HG02973 (cell line): ENCODE measurements around the gene ZNF879.

ENCODE experiments used
- ATAC-seq: cut with Tn5 transposase; IDR thresholded peaks from one replicate; pipeline ENCODE4 v1.9.1; 2021; ENCODE audit warnings: moderate library complexity; ENCODE audit not compliant: unreplicated experiment

ZNF879 gene

DNA sequence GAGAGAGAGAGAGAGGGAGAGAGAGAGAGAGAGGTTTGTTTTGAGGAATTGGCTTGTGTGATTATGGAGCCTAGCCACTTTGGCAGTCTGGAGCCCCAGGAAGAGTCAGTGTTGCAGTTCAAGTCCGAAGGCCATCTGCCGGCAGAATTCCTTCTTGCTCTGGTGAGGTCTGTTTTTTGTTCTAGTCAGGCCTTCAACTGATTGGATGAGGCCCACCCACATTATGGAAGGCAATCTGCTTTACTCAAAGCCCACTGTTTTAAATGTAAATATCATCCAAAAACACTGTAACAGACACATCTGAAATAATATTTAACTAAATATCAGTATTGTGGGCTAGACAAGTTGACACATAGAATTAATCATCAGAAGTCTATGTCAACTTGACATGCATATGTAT lies 17.0 kb upstream of the ZNF879 start:
- no peak for ATAC-seq

DNA sequence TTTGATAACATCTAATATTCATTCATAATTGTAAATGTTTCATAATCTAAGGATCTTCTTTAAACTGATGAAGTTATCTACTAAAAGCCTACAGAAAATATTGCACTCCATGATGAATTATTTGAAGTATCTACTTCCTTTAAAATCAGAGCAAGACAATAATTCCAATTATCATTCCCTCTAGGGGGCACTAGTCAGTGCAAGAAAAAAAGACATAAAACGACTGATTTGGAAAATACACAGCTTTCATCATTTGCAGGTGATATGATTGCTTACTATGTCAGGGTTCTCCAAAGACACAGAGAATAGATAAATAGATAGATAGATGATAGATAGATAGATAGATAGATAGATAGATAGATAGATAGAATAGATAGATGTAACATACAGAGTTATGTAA lies 14.9 kb upstream of the ZNF879 start:
- no peak for ATAC-seq

DNA sequence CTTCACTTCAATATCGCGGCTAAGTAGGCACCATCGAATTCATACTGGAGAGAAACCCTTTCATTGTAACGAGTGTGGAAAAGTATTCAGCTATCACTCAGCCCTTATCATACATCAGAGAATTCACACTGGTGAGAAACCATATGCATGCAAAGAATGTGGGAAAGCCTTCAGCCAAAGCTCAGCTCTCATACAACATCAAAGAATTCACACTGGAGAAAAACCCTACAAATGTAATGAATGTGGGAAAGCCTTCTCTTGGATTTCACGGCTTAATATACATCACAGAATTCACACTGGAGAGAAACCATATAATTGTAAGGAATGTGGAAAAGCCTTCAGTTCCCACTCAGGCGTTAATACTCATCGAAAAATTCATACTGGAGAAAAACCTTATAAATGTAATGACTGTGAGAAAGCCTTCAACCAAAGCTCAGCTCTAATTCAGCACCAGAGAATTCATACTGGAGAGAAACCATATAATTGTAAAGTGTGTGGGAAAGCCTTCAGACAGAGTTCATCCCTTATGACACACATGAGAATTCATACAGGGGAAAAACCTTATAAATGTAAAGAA lies 9.5 kb downstream of the ZNF879 start:
- ATAC-seq = no peak

DNA sequence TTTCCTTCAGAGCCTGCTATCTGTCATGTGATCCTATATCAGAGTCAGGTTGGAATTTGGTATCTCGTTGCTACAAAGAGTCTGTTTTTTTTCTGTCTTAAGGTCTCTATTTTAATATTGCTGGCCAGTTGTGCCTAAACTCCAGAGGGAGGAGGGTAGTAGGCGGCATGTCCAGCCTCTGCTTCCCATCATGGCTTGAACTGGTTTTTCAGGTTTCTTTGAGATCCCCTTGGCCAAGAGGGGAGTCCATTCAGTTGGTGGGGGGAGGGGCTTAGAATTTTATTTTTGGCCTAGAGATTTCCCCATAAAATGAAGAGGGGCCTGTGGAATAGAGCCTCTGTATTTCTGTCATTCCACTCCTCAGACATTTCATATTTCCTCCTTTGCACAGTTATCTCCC lies 21.2 kb downstream of the ZNF879 start:
- ATAC-seq = no peak

DNA sequence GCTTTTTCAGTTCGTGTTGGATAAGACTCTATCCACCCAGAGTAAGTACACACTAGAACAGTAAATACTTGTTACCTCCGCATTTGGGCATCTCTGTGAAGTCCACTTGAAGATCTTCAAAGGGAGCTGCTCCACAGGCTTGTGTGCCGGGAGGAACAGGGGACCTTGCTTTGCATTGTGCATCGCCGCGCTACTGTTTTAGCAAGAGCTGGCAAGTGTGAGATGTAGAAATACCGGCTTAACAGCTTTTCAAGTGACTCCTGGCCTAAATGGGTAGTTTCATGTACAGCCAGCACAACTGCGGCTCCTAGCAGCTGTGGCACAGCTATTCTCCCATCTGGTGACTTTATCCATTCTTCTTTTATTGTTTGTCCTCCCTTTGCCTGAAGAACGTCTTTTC lies 28.2 kb downstream of the ZNF879 start:
- ATAC-seq = no peak

DNA sequence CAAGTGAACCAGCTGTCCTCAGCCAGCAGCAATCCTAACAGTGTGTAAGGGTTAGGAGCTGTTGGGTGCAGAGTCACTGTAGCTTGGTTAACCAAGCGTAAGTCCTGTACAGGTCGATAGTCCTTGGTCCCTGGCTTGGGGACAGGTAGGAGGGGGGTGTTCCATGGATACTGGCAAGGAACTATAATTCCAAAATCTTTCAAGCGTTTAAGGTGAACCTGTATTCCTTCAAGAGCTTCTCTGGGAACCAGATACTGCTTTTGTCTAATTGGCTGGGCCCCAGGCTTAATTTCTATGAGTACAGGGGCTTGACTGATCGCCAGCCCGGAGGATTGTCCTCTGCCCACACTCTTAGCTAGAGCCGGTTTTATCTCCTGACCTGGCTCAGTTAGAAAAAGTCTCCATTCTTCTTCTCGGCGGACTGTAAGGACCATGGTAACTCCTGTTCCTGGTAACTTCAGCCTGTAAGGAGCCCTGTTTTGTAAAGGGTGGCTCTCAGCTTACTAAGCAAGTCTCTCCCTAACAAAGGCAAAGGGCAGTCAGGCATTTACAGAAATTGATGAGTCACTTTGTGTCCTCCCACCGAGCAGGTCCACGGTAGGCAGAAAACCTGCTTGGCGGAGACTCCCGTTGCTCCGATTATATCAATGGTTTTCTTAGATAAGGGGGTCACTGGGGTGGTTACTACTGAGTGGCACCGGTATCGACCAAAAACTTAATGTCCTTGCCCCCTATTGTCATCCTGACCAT lies 30.6 kb downstream of the ZNF879 start:
- no peak for ATAC-seq

DNA sequence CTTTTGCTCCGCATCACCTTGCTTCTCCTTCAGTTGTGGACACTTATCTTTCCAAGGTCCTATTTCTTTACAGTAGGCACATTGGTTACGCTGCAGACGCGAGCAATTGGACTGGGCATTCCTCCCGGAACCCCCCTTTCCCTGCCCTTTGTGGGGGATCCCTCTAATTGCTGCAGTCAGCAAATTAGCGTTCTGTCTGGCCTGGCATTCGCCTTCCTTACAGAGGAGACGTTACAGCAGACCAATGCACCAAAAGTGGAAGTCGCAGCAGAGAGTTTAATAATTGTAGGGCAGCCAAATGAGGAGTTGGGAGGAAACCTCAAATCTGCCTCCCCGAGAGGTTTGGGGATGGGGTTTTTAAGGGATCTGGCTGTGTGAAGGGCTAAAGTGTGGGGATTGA lies 31.3 kb downstream of the ZNF879 start:
- no peak for ATAC-seq

DNA sequence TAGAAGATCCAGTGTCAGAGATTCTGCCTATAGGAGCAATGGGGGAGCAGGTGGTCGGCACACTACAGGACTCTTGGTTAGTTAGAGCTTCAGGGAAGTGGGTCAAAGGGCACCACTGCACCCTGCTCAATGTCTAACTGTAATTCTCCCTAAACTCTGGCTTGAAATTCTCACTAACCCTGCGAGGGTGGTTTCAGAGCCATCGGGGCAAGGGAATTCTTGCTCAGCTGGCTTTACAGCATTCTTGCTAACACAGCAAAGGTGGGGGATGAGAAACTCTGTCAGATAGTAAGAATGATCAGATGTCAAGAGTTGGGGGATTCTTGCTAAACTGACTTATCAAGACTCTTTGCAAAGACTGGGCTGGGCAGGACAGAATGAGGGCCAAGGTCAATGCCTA lies 31.8 kb downstream of the ZNF879 start:
- no peak for ATAC-seq

DNA sequence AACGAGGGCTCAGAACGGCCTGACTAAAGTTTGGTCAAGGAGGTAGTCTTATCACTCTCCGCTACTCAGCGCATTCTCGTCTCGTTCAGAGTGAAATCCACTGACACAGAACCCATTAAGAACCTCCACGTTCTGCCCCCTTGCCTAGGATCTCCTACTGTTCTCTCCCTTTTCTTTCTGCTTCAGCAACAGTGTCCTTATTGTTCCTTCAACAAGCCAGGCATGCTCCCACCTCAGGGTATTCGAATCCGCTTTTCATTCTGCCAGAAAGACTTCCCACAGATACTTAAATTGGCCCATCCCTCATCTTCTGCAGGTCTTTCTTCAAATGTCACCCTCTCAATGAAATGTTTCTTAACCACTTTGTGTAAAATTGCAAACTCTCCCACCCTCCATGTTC lies 32.2 kb downstream of the ZNF879 start:
- no peak for ATAC-seq

DNA sequence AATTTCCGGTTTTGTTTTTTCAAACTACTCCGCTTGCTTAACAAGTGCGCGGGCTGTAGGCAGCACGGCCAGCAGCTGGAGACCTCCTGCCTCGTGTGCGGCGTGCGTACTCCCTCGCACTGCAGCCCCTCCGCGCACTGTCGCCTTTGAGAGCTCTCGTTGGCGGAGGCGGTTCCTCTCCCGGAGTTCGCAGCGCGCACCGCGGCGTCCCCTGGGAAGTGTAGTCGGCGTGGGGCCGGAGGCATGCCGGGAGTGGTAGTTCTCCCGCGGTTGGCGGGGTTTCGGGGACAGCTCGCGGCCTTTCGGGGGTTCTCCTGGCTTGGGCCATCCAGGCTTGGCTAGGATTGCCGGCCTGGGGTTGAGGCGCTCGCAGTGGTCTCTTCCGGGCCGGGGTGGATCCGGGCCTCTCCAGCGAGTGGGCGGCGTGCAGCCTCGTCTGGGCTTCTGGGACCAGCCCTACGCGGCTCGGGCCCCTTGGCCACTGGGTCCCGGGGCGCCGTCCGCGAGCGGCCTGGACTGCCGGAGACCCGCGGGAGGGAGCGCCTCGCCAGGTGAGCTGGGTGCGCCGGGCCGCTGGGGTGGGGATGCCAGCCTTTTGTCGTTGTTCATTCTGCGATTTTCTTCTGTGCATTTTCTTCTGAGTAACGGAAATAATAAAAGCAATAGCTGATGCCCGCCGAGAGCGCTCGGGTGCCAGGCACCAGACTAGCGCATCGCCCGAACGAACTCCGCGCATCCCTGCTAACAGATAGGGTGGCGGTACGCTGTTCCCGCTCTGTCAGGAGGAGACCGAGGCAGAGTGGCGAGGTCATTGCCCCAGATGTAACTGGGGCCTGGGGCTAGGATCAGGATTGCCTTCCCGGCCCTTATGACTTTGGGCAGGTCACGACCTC lies 36.8 kb downstream of the ZNF879 start, which contains the start of gene ZNF354C:
Gene ZNF354C (plus strand): TSS at position 258 of the 893 bp plus-strand sequence. CDS start 1,696 bp downstream, outside the sequence.
- ATAC-seq = peak; percentile 78

DNA sequence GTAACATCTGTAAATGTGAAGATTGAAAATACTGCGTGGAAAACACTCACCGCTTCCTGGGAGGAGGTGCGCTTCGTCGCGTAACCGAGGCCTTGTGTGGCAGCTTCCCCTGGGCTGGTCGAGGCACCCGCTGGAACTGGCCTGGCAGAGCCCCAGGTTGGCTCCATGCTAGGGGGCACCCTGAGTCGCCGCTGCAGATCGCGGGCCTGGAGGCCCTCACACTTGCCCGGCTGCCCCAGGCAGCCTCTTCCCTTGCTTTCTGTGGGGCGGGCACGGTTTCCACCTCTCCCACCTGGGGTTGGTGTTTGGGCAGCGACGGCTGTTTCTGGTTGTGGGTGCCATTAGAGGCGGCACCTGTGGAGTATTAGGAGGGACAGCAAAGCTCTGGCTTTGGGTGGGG lies 37.4 kb downstream of the ZNF879 start:
- no peak for ATAC-seq

DNA sequence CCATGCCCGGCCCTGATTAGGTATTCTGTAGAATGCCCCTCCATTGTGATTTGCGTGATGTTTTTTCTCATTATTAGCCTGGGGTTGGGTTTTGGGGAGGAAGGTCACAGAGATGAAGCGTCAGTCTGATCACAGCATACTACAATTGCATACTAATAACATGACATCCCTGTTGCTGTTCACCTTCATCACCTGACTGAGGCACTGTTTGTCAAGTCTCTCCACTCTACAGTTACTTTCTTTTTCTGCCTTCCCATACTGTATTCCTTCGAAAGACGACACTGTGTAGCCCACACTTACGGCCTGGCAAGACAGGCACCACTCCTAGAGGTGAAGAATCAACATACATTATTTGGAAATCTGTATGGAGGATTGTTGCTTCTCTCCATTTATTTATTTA lies 42.1 kb downstream of the ZNF879 start:
- ATAC-seq = no peak

DNA sequence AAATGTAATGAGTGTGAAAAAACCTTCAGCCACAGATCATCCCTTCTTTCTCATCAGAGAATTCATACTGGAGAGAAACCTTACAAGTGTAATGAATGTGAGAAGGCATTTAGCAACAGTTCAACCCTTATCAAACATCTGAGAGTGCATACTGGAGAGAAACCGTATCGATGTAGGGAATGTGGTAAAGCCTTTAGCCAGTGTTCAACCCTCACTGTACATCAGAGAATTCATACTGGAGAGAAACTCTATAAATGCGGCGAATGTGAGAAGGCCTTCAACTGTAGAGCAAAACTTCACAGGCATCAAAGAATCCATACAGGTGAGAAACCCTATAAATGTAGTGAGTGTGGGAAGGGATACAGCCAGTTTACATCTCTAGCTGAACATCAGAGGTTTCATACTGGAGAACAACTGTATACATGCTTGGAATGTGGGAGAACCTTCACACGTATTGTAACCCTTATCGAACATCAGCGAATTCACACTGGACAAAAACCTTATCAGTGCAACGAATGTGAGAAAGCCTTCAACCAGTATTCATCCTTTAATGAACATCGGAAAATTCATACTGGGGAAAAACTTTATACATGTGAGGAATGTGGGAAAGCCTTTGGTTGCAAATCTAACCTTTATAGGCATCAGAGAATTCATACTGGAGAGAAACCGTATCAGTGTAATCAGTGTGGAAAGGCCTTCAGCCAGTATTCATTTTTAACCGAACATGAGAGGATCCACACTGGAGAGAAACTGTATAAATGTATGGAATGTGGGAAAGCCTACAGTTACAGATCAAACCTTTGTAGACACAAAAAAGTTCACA lies 55.8 kb downstream of the ZNF879 start:
- no peak for ATAC-seq

DNA sequence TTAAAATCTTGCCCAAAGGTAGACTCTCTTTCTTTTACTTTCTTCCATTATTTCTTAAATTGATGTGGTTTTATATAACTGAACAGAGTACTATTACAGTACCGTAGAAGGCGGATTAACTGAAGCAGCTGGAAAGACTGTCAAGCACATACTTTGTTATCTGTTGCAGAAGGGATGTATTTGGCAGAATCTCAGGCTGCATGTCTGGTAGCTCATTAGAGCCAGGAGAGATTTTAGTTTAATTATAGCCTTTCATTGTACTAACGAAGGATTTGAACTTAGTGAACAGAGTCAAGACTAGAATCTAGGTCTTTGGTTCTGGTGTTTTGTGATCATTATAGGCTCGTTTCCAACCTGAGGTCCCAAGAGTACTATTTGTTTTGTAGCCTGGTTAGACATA lies 57.1 kb downstream of the ZNF879 start:
- ATAC-seq = no peak
